Dendritic cell treated with granulocyte-macrophage colony-stimulating factor and Interleukin-4, amounts not matched to agents 40 ng/mL and 50 ng/mL, for 4 days (primary cell): ENCODE measurements around the gene TMEM89.

Experiments used
- H3K27ac Mint-ChIP-seq: one replicate; pipeline ENCODE4 v1.8.0; 2022; ENCODE audit warnings: mild to moderate bottlenecking, mixed read lengths
- H3K27me3 Mint-ChIP-seq: one replicate; pipeline ENCODE4 v1.8.0; 2022; ENCODE audit warnings: mild to moderate bottlenecking, mixed read lengths
- H3K36me3 Mint-ChIP-seq: one replicate; pipeline ENCODE4 v1.8.0; 2022; ENCODE audit warnings: low read depth, mixed read lengths
- H3K4me1 Mint-ChIP-seq: one replicate; pipeline ENCODE4 v1.8.0; 2022; ENCODE audit warnings: low read depth, mixed read lengths
- H3K4me3 Mint-ChIP-seq: one replicate; pipeline ENCODE4 v1.8.0; 2022; ENCODE audit warnings: mild to moderate bottlenecking, moderate library complexity, mixed read lengths
- H3K9me3 Mint-ChIP-seq: one replicate; pipeline ENCODE4 v1.8.0; 2022; ENCODE audit warnings: mixed read lengths
- intact Hi-C: fragments of 100-400 bp; cut with micrococcal nuclease; formaldehyde crosslinking; loops from one replicate; pipeline ENCODE4 v1.15.0; 2022

Gene TMEM89

DNA sequence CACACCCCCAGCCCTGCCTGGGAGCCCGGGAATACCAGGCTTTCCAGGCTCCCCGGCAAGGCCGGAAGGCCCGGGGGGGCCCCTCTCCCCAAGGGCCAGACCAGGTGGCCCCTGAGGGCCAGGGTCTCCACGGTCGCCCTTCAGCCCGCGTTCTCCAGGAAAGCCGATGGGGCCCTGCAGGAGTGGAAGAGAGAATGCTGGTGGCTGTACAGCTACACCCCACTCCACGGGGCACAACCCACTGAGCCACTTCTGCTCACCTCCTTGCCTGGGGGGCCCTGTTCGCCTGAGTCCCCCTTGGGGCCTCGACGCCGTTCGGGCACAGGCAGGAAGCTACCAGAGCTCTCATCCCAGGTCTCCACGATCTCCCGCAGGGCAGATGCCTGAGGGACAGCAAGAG lies 46.2 kb downstream of the TMEM89 start:
- intact Hi-C loops = no loop called here
- peaks cover 5% of the 10 kb centered on the region for H3K4me1 Mint-ChIP-seq
- no peaks in the 10 kb centered on the region for H3K9me3 Mint-ChIP-seq
- no peak overlapping the region for H3K27ac Mint-ChIP-seq
- H3K4me3 Mint-ChIP-seq = no peak overlapping the region
- H3K36me3 Mint-ChIP-seq = no peaks in the 10 kb centered on the region
- H3K27me3 Mint-ChIP-seq = peaks cover 7% of the 10 kb centered on the region

DNA sequence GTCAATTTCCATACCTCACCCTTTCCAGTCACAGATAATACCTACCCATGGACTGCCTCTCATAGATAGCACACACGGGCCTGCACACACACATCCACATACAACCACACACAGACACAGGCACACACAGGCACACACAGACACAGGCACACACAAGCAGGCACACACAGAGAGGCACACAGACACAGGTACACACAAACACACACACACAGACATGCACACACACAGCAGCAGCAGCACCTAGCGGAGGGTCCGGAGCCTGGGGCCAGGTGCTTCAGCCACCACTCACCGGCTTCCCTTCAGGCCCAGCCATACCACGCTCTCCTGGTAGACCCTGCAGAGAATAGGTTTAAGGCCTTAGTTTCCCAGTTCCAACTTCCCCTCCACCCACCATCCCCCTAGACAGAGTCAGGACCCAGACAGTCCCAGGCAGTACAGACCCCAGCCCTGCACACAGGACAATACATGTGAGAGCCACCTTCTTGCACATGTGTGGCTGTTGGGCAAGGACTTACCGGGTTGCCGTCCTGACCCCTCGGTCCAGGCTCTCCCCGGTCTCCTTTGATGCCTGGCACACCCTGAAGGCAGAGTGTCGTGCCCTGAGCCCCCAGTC lies 47.5 kb downstream of the TMEM89 start:
- Mint-ChIP-seq H3K27me3 (peaks cover 5% of the 10 kb centered on the region), H3K4me3 (no peak overlapping the region), H3K36me3 (no peaks in the 10 kb centered on the region), H3K27ac (no peak overlapping the region), H3K4me1 (peaks cover 8% of the 10 kb centered on the region), H3K9me3 (no peaks in the 10 kb centered on the region)
- intact Hi-C loops = no loop called here

- Mint-ChIP-seq H3K27ac (no peak overlapping the region), H3K27me3 (peaks cover 5% of the 10 kb centered on the region), H3K4me1 (peaks cover 16% of the 10 kb centered on the region), H3K9me3 (no peaks in the 10 kb centered on the region), H3K36me3 (no peaks in the 10 kb centered on the region), H3K4me3 (no peak overlapping the region)
- intact Hi-C loops = no loop called here
Measured at GRCh38 chr3:48572517-48572916, 49.1 kb downstream of the TMEM89 start.

DNA sequence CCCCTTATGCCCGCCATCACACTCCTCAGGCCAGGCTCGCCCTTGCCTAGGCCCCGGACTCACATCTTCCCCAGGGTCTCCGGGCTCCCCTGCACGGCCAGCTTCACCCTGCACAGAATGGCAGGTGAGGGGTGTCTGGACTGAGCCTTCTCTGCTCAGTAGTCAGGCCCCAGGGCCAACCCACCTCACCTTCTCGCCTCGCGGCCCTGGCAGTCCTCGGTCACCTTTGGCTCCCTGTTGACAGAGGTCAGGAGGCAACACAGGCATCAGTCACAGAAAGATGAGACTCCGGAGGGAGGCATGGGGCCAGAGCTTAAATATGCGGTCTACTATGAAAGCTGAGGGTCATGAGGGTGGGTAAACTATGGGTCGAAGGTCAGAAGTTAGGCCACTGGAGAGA lies 49.6 kb downstream of the TMEM89 start:
- H3K36me3 Mint-ChIP-seq = no peaks in the 10 kb centered on the region
- H3K9me3 Mint-ChIP-seq = no peaks in the 10 kb centered on the region
- H3K27ac Mint-ChIP-seq = no peak overlapping the region
- H3K27me3 Mint-ChIP-seq = peaks cover 5% of the 10 kb centered on the region
- H3K4me3 Mint-ChIP-seq = no peak overlapping the region
- H3K4me1 Mint-ChIP-seq = peaks cover 22% of the 10 kb centered on the region
- intact Hi-C loops = no loop called here
